ENCODE measurements around the gene TRAPPC1.

TRAPPC1 gene

DNA sequence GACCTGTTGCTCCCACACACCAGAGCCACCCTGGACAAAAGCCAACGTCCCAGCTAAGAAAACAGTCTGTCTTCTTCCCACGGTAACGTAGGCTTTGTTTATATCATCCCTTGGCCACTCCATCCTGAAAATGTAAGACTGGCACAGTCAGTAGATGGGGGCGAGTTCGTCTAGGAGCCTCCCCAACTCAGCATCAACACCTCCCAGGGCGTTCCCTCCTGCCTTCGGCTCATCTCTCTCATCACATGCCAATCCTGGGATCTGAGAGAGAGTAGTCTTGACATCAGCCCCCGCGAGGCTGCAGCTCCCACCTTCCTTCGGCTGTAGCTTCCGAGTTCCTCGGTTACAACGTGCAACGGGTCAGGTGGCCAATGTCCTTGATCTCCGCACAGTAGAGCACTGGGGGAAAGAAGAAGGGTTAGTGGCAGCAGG is 16.6 kb downstream of the TRAPPC1 start:
- TF ChIP-seq, protein P1, sequence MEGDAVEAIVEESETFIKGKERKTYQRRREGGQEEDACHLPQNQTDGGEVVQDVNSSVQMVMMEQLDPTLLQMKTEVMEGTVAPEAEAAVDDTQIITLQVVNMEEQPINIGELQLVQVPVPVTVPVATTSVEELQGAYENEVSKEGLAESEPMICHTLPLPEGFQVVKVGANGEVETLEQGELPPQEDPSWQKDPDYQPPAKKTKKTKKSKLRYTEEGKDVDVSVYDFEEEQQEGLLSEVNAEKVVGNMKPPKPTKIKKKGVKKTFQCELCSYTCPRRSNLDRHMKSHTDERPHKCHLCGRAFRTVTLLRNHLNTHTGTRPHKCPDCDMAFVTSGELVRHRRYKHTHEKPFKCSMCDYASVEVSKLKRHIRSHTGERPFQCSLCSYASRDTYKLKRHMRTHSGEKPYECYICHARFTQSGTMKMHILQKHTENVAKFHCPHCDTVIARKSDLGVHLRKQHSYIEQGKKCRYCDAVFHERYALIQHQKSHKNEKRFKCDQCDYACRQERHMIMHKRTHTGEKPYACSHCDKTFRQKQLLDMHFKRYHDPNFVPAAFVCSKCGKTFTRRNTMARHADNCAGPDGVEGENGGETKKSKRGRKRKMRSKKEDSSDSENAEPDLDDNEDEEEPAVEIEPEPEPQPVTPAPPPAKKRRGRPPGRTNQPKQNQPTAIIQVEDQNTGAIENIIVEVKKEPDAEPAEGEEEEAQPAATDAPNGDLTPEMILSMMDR (IDR thresholded peaks at IDR 0.05; ENCODE audit: insufficient read depth, low read length, missing control alignments): no peak
- ChIA-PET CTCF (interaction anchor here (0.6 to 24.3 kb wide), 11 partner anchors 15 to 172 kb away, joined by 3 to 499 read pairs (median 4); no protein-coding TSS in a partner anchor), POLR2A (interaction anchor here (0.6 to 2.5 kb wide), 7 partner anchors 12 to 75 kb away, joined by 4 to 23 read pairs (median 5); partner anchors contain the start of genes CNTROB, KCNAB3, NAA38 and TRAPPC1)
- peak overlapping the region; percentile 70 for H3K4me3 ChIP-seq (ENCODE audit: low read depth, low read length)
- DNase-seq (ENCODE audit: low read depth, low spot score): no peak

DNA sequence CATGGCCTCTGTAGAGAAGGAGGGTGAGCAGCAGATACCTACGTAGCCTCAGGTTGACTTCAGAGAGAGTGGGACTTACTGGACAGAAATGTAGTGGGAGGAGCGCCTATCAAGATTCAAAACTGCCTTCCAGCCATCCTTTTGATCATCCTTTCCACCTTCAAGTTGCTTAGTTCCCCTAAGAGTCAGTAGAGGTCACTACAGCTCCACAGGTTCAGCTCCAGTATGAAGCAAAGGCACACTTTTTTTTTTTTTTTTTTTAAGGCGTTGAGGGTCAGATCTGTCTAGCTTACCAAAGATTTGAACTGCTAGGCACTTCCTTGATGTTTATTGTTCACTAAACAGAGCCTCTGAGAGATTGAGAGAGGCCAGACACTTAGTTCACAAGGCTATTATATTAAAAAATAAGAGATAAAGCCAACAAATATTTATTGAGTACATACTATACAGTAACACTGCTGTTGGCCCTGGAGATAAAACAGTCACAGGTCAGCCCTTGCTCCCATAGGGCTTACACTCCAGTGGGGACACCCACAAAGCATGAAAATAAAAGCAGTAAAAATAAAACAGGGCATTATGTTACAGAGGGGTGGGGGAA is 18.7 kb downstream of the TRAPPC1 start:
- DNase-seq (ENCODE audit: low read depth, low spot score): no peak
- no peak overlapping the region for H3K4me3 ChIP-seq (ENCODE audit: low read depth, low read length)
- ChIA-PET POLR2A (interaction anchor here (1.6 kb wide), 1 partner anchor 77 kb away, joined by 7 read pairs; no protein-coding TSS in a partner anchor), CTCF (interaction anchor here (0.6 to 24.3 kb wide), 25 partner anchors 10 to 268 kb away, joined by 3 to 499 read pairs (median 5); partner anchors contain the start of genes CNTROB, KCNAB3 and TRAPPC1)
- TF ChIP-seq, protein P1 (IDR thresholded peaks at IDR 0.05; ENCODE audit: insufficient read depth, low read length, missing control alignments): peak; percentile 57

DNA sequence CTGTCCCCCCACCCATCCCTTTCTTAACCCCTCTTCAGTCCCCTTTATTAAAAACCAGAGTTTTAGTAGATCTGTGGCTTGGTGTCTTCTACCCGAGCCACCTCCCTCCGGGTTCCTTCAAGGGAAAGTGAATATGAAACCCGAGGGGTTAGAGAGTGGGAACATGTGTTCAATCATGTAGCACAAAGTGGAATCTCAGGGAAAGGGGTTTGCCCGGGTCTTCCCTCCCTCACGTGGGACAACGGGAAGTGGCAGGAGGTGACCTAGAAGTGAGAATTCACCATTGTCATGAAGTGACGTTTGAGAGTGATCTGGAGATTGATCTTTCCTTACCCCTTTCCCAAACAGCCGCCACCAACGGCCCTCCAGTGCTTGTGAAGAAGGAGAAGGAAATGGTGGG is 20.6 kb downstream of the TRAPPC1 start:
- TF ChIP-seq, protein P1 (IDR thresholded peaks at IDR 0.05; ENCODE audit: insufficient read depth, low read length, missing control alignments): no peak
- H3K4me3 ChIP-seq (ENCODE audit: low read depth, low read length): no peak overlapping the region
- CTCF ChIA-PET: interaction anchor here (0.6 to 24.3 kb wide), 14 partner anchors 8 to 150 kb away, joined by 3 to 499 read pairs (median 8); no protein-coding TSS in a partner anchor
- no peak for DNase-seq (ENCODE audit: low read depth, low spot score)
- POLR2A ChIA-PET: interaction anchor here (1.0 kb wide), 1 partner anchor 10 kb away, joined by 3 read pairs; no protein-coding TSS in a partner anchor

DNA sequence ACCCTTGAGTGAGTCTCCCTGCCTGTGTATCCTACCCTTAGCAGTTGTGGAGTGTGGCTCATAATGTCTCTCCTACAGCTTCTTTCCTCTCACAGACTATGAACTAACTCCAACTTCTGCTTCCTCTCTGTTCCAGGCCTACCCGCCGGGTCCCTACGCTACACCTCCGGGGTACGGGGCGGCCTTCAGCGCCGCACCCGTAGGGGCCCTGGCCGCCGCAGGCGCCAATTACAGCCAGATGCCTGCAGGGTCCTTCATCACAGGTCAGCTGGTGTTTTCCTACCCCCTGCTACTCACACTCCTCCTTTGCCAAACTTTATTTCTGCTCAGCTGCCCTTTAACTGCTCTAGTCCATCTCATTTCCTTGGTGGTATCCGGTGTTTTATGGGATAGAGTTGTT is 21.0 kb downstream of the TRAPPC1 start:
- ChIA-PET POLR2A (interaction anchor here (0.7 kb wide), 1 partner anchor 130 kb away, joined by 3 read pairs; no protein-coding TSS in a partner anchor), CTCF (interaction anchor here (1.2 to 24.3 kb wide), 7 partner anchors 9 to 151 kb away, joined by 4 to 499 read pairs (median 9); no protein-coding TSS in a partner anchor)
- DNase-seq (ENCODE audit: low read depth, low spot score): no peak
- H3K4me3 ChIP-seq (ENCODE audit: low read depth, low read length): no peak overlapping the region
- TF ChIP-seq, protein P1 (IDR thresholded peaks at IDR 0.05; ENCODE audit: insufficient read depth, low read length, missing control alignments): no peak

DNA sequence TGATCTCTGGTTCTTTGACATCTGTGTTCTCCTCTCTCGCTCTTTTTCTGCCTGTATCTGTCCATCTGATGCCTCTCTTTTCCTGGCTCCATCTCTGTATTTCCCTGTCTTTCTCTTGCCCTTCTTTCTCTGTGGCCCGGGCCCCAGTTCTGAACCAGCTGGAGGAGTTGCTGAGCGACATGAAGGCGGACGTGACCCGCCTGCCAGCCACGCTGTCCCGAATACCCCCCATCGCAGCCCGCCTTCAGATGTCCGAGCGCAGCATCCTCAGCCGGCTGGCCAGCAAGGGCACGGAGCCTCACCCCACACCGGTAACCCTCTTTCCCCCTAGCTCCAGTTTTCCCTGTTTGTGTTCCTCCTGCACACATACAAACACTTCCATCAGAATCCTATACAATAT is 21.5 kb downstream of the TRAPPC1 start:
- no peak for DNase-seq (ENCODE audit: low read depth, low spot score)
- TF ChIP-seq, protein P1 (IDR thresholded peaks at IDR 0.05; ENCODE audit: insufficient read depth, low read length, missing control alignments): no peak
- no peak overlapping the region for H3K4me3 ChIP-seq (ENCODE audit: low read depth, low read length)
- POLR2A ChIA-PET: interaction anchor here (0.7 kb wide), 1 partner anchor 131 kb away, joined by 3 read pairs; no protein-coding TSS in a partner anchor
- CTCF ChIA-PET: interaction anchor here (0.7 to 24.3 kb wide), 7 partner anchors 9 to 151 kb away, joined by 3 to 499 read pairs (median 9); no protein-coding TSS in a partner anchor

DNA sequence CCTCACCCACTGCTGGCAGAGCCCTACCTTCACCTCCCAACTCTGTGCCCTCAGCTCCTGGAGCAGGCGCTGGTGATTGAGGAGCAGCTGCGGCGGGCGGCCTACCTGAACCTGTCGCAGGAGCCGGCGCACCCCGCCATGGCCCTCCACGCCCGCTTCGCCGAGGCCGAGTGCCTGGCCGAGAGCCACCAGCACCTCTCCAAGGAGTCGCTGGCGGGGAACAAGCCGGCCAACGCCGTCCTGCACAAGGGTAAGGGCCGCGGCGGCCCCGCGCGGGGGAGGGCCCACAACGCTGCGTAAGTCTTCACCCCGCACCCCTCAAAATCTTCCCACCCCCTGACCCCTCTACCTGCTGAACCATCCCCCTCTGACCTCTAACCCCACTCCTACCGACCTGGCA is 22.7 kb downstream of the TRAPPC1 start:
- H3K4me3 ChIP-seq (ENCODE audit: low read depth, low read length): no peak overlapping the region
- DNase-seq (ENCODE audit: low read depth, low spot score): no peak
- CTCF ChIA-PET: interaction anchor here (1.6 to 24.3 kb wide), 3 partner anchors 77 to 148 kb away, joined by 3 to 499 read pairs (median 51); no protein-coding TSS in a partner anchor
- POLR2A ChIA-PET: no interaction called here
- TF ChIP-seq, protein P1 (IDR thresholded peaks at IDR 0.05; ENCODE audit: insufficient read depth, low read length, missing control alignments): no peak
